ENCODE results near the gene FGF8. TPM values are rescaled to one million over a fixed set of nuclear protein-coding genes. Genes with fewer than 3 reads are reported as not detected.

The FGF8 gene
- total RNA-seq, 1 donor from 2014 or later: not detected

- intact Hi-C loops (cut with DNase I): no loop called here
- no peak for DNase-seq (ENCODE audit: missing footprints)
- no peak for ATAC-seq
Observed at GRCh38 chr10:101749047-101750016, 26.6 kb downstream of the FGF8 start.

- DNase-seq (ENCODE audit: missing footprints) (no peak), ATAC-seq (no peak)
- intact Hi-C loops (cut with DNase I): no loop called here
Observed at GRCh38 chr10:101748496-101748895, 27.4 kb downstream of the FGF8 start.

GRCh38 chr10:101745074-101745696, 30.7 kb downstream of the FGF8 start:
- intact Hi-C loops (cut with DNase I): no loop called here
- DNase-seq (ENCODE audit: missing footprints) (no peak), ATAC-seq (no peak)

GRCh38 chr10:101744267-101744666, 31.6 kb downstream of the FGF8 start:
- ATAC-seq (no peak), DNase-seq (ENCODE audit: missing footprints) (no peak)
- intact Hi-C loops (cut with DNase I): no loop called here

- ATAC-seq (no peak), DNase-seq (ENCODE audit: missing footprints) (no peak)
- intact Hi-C loops (cut with DNase I): no loop called here
Observed at GRCh38 chr10:101741938-101742337, 34.0 kb downstream of the FGF8 start.

GRCh38 chr10:101736666-101737065, 39.2 kb downstream of the FGF8 start:
- intact Hi-C loops (cut with DNase I): no loop called here
- no peak for DNase-seq (ENCODE audit: missing footprints)
- ATAC-seq: no peak

- ATAC-seq (no peak), DNase-seq (ENCODE audit: missing footprints) (no peak)
- intact Hi-C loops (cut with DNase I): no loop called here
Observed at GRCh38 chr10:101732096-101732495, 43.8 kb downstream of the FGF8 start.

- no peak for DNase-seq (ENCODE audit: missing footprints)
- intact Hi-C loops (cut with DNase I): no loop called here
- ATAC-seq: no peak
Observed at GRCh38 chr10:101726115-101726387, 49.9 kb downstream of the FGF8 start.

- DNase-seq (ENCODE audit: missing footprints): no peak
- ATAC-seq: no peak
- intact Hi-C loops (cut with DNase I): no loop called here
Observed at GRCh38 chr10:101725296-101726114, 50.4 kb downstream of the FGF8 start.

- ATAC-seq (no peak), DNase-seq (ENCODE audit: missing footprints) (no peak)
- intact Hi-C loops (cut with DNase I): no loop called here
Observed at GRCh38 chr10:101724446-101724845, 51.5 kb downstream of the FGF8 start.

GRCh38 chr10:101723176-101723575, 52.7 kb downstream of the FGF8 start:
- ATAC-seq (no peak), DNase-seq (ENCODE audit: missing footprints) (no peak)
- intact Hi-C loops (cut with DNase I): no loop called here

- intact Hi-C loops (cut with DNase I): no loop called here
- no peak for ATAC-seq
- no peak for DNase-seq (ENCODE audit: missing footprints)
Observed at GRCh38 chr10:101721806-101722205, 54.1 kb downstream of the FGF8 start.

- ATAC-seq: no peak
- DNase-seq (ENCODE audit: missing footprints): no peak
- intact Hi-C loops (cut with DNase I): no loop called here
Observed at GRCh38 chr10:101720606-101721230, 55.2 kb downstream of the FGF8 start.

Other genes starting within 250 kb of the FGF8 start
- 17.4 TPM for gene POLL, start 187.9 kb downstream of the FGF8 start, total RNA-seq
- 21.5 TPM for gene DPCD, start 187.8 kb downstream of the FGF8 start, total RNA-seq
- gene FBXW4, start 80.9 kb downstream of the FGF8 start, total RNA-seq: 93.2 TPM
- gene NPM3, start 7.3 kb upstream of the FGF8 start, total RNA-seq: 7.9 TPM
- gene OGA, start 42.3 kb upstream of the FGF8 start, total RNA-seq: 79.2 TPM
- gene KCNIP2, start 67.7 kb upstream of the FGF8 start, total RNA-seq: 409 TPM

Measured in Right ventricle myocardium inferior (tissue), 1 donor.